SK-N-SH treated with all-trans-retinoic acid at 6 μM for 48 hours (cell line): ENCODE results near the gene DYNC1I2.

Experiments
- ARNTL ChIP-seq: fragments of 450-650 bp; formaldehyde crosslinking; IDR thresholded peaks from 2 replicates; pipeline ENCODE4 v1.5.0; 2020; ENCODE audit warnings: low read depth, mild to moderate bottlenecking, moderate library complexity, borderline replicate concordance
- ESRRG ChIP-seq: fragments of 250-450 bp; sonication (Bioruptor Pico); IDR thresholded peaks from 2 replicates; pipeline ENCODE4 v1.6.1; 2021; ENCODE audit warnings: mild to moderate bottlenecking
- GLIS3 ChIP-seq: fragments of 250-450 bp; sonication (Bioruptor Pico); IDR thresholded peaks from 2 replicates; pipeline ENCODE4 v1.5.0; 2020; ENCODE audit warnings: mild to moderate bottlenecking, moderate library complexity
- OSR1 ChIP-seq: fragments of 250-450 bp; sonication (Bioruptor Pico); IDR thresholded peaks from 2 replicates; pipeline ENCODE4 v1.8.0; 2022; ENCODE audit warnings: moderate library complexity, mild to moderate bottlenecking, inconsistent platforms
- TCF4 ChIP-seq: fragments of 250-450 bp; sonication (Bioruptor Pico); IDR thresholded peaks from 2 replicates; pipeline ENCODE4 v1.8.0; 2021; ENCODE audit warnings: mild to moderate bottlenecking, moderate library complexity, borderline replicate concordance
- ZC3H10 ChIP-seq: fragments of 250-450 bp; sonication (Bioruptor Pico); IDR thresholded peaks from 2 replicates; pipeline ENCODE4 v1.5.1; 2021; ENCODE audit warnings: mild to moderate bottlenecking, moderate library complexity
- ZFP3 ChIP-seq: fragments of 250-450 bp; sonication (Bioruptor Pico); IDR thresholded peaks from 2 replicates; pipeline ENCODE4 v1.5.0; 2020; ENCODE audit warnings: mild to moderate bottlenecking, moderate library complexity

DNA sequence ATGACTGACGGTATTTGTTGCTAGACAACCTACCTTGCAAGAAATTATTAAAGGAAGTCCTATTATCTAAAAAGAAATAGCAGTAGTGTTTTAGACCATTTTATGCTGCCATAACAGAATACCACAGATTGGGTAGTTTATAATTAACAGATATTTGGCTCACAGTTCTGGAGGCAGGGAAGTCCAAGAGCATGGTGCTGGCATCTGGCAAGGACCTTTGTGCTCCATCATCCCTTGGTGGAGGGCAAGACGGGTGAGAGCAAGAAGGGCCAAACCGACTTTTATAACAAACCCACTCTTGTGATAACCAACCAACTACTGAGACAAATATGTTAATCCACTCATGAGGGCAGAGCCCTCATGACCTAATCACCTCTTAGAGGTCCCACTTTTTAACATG, 91.2 kb downstream of the DYNC1I2 start:
- TF ChIP-seq ZC3H10 (CRISPR knock-in tag) (no peak), ZFP3 (CRISPR knock-in tag) (no peak), ARNTL (CRISPR knock-in tag) (no peak), TCF4 (no peak), GLIS3 (no peak), ESRRG (no peak), OSR1 (no peak)
